Heart right ventricle (tissue), 16 donors: ENCODE data around the gene TSPAN33. TPM values are rescaled to one million over a fixed set of nuclear protein-coding genes. Genes with fewer than 3 reads are reported as not detected.

Experiments
- ATAC-seq, 8 donors: fragments of 200-7000 bp; cut with Tn5 transposase; one replicate each; pipeline ENCODE4 v1.9.1; 2020; ENCODE audit warnings: mild to moderate bottlenecking in 8 of 8, moderate library complexity in 8 of 8, moderate number of reproducible peaks in 1 of 8
- DNase-seq, 2 donors: peaks; one replicate each; pipeline ENCODE4 v3.0.0-alpha.2; 2020
- H3K27ac ChIP-seq, 10 donors: fragments of 200-600 bp; sonication (generic) in 2 of 10; one replicate each; pipeline versions ENCODE4 v1.5.0 to v1.8.0; 2020 to 2022; ENCODE audit warnings: mild to moderate bottlenecking in 3 of 10
- H3K27me3 ChIP-seq, 7 donors: fragments of 200-600 bp; one replicate each; pipeline ENCODE4 v1.8.0; 2021 to 2022; ENCODE audit warnings: mild to moderate bottlenecking in 2 of 7
- H3K36me3 ChIP-seq, 9 donors: fragments of 200-600 bp; sonication (generic) in 1 of 9; one replicate each; pipeline versions ENCODE4 v1.5.0 to v1.8.0; 2020 to 2022; ENCODE audit warnings: mild to moderate bottlenecking in 2 of 9
- H3K4me1 ChIP-seq, 9 donors: fragments of 200-600 bp; sonication (generic) in 1 of 9; one replicate each; pipeline versions ENCODE4 v1.5.0 to v1.8.0; 2020 to 2022; ENCODE audit warnings: mild to moderate bottlenecking in 4 of 9
- H3K4me3 ChIP-seq, 10 donors: fragments of 200-600 bp; sonication (generic) in 2 of 10; one replicate each; pipeline versions ENCODE4 v1.5.0 to v1.8.0; 2020 to 2022; ENCODE audit warnings: mild to moderate bottlenecking in 7 of 10, moderate library complexity in 2 of 10
- H3K9me3 ChIP-seq, 11 donors: fragments of 200-600 bp in 10 of 11; sonication (generic) in 2 of 11; one replicate each; pipeline versions ENCODE4 v1.5.0 to v1.8.0; 2013 to 2022; ENCODE audit warnings: mild to moderate bottlenecking in 2 of 11, control low read depth in 1 of 11, moderate library complexity in 1 of 11
- WGBS, 2 donors: extraction: QIAGEN DNeasy Blood & Tissue Kit; methylation state at CpG; one replicate each; pipeline ENCODE4 v1.1.7; 2013; ENCODE audit warnings: inconsistent platforms in 1 of 2; 5-methylcytosine and 5-hydroxymethylcytosine counted together
- intact Hi-C, 10 donors: fragments of 100-400 bp; cut with DNase I; formaldehyde crosslinking; loops; one replicate each; pipeline versions ENCODE4 v1.11.1 to v1.14.2; 2022
- polyA plus RNA-seq, 2 donors: library from polyadenylated mRNA; stranded (reverse); fragments of 200-250 nt; gene quantifications; one replicate each; pipeline ENCODE4 v1.2.3, GENCODE V29; 2013
- total RNA-seq, 10 donors: library from RNA; stranded (reverse); fragmentation: NEBNext Ultra II Directional in 3 of 10; extraction: Animal tissue kit (Norgen Biotek cat#: 25700) in 3 of 10; gene quantifications; one replicate each; pipeline versions ENCODE4 v1.2.1 to v1.2.4, GENCODE V29; 2021 to 2023
- TF ChIP-seq, protein P1 (sequence below), 9 donors: fragments of 200-600 bp; sonication (generic) in 2 of 9; IDR thresholded peaks; one replicate each; pipeline versions ENCODE4 v1.5.0 to v1.8.0; 2021 to 2022; ENCODE audit warnings: antibody characterized with exemption in 9 of 9, mild to moderate bottlenecking in 5 of 9, moderate library complexity in 1 of 9
- donor health status: Arrhythmogenic right ventricular cardiomyopathy.
- donor health status: ischemic (EF 13 %, LVEDD 7.1; RV severe dilation, severe dysfunction).
- donor health status: healthy with polysubstance abuse.
- donor health status: DM: no; HTN: yes; CAD: no.
- donor health status: DM: no; HTN: no; CAD: no.
- donor health status: ischemic (EF 25% LVEDD 6.9; RV normal size, moderate dysfunction).
- donor health status: ischemic (EF 25% LVEDD 5.7; RV mildly dilated, moderate dysfunction).
- donor health status: healthy.
- donor health status: DM: yes; HTN: yes; CAD: no.
- donor health status: Ischemic cardiomyopathy.
- donor health status: ischemic (EF 35%, LVEDD 5.7; RV mildly dilated, moderate dysfunction).
- donor health status: nonischemic (EF 11% LVEDD 7.7; RV severe dilation, severe dysfunction).
- donor health status: DM: yes; HTN: yes; CAD: no.
- donor health status: PGD.
- donor health status: ischemic (EF 29% LVEDD 5.4; RV normal size, mild dysfunction).
- donor health status: nonischemic (EF 23%, LVEDD 6.1; RV moderate dilation, normal function).

Gene TSPAN33
- total and polyA plus RNA-seq, 12 donors: 2.8 to 13.1 (median 8.6) TPM

DNA sequence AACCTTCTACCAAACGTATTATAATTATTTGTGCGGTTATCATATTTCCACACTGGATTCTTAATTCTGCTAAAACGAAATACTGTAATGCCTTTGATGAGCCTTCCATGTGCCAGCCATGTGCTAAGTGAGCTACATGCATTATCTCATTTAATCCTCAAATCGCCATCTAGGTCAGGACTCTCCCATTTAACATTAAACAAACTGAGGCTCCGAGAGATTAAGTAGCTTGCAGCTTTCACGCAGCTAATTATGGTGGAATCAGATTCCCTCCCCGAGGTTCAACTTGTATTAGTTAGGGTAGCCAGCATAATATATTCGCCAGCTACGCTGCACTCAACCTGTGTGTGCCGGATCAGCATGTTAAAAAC is 798 bp upstream of the TSPAN33 start:
- no peak for DNase-seq
- no peak for ATAC-seq
- peak overlapping the region in 5 of 10 donors; percentile 33 to 67 (median 62) for H3K4me3 ChIP-seq
- TF ChIP-seq, protein P1, sequence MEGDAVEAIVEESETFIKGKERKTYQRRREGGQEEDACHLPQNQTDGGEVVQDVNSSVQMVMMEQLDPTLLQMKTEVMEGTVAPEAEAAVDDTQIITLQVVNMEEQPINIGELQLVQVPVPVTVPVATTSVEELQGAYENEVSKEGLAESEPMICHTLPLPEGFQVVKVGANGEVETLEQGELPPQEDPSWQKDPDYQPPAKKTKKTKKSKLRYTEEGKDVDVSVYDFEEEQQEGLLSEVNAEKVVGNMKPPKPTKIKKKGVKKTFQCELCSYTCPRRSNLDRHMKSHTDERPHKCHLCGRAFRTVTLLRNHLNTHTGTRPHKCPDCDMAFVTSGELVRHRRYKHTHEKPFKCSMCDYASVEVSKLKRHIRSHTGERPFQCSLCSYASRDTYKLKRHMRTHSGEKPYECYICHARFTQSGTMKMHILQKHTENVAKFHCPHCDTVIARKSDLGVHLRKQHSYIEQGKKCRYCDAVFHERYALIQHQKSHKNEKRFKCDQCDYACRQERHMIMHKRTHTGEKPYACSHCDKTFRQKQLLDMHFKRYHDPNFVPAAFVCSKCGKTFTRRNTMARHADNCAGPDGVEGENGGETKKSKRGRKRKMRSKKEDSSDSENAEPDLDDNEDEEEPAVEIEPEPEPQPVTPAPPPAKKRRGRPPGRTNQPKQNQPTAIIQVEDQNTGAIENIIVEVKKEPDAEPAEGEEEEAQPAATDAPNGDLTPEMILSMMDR (IDR thresholded peaks at IDR 0.05): no peak
- intact Hi-C loops: no loop called here
- H3K27me3 ChIP-seq: peaks cover 0 to 48% (median 24%) of the 10 kb centered on the region in 7 donors
- H3K9me3 ChIP-seq: no peaks in the 10 kb centered on the region
- WGBS, 2 donors: 44 to 54% methylated on average over 10 of the region's 10 CpGs
- no peaks in the 10 kb centered on the region for H3K36me3 ChIP-seq
- H3K4me1 ChIP-seq: peaks cover 0 to 40% (median 12%) of the 10 kb centered on the region in 9 donors
- H3K27ac ChIP-seq: no peak overlapping the region

DNA sequence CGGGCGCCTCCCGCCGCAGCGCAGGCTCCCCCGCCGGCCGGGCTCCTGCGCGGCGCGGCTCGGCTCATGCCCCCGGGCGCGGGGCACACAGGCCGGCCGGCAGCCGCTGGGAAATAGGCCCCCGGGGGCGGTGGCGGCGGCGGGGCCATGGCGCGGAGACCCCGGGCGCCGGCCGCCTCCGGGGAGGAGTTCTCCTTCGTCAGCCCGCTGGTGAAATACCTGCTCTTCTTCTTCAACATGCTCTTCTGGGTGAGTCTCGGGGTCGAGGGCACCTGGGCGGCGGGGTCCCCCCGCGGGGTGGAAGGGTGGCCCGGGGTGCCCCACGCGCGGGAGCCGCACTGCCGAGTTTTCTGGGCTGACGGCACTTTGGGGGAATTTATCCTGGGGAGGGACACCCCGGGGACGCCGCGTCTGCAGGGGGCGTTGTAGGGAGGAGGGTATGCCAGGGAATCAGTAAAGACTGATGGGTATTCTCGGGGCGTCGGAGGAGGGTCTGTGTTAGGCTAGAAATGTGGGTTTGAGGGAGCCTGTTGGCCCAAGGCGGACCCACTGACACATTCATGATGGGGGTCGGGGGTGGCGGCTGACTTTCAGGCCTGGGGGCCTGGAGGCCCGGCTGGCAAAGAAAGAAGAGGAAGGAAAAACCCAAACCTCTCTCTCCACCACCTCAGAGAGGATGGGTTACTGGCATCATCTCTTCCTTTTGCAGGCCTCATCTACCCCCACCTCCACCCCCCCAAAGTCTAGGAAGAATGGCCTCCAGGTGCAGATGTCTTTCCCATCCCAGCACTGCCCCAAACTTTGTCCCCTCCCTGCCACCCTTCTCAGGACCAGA is 544 bp downstream of the TSPAN33 start:
- TF ChIP-seq, protein P1 (IDR thresholded peaks at IDR 0.05): peak in 4 of 9 donors; percentile 24 to 34 (median 32)
- peaks cover 0 to 48% (median 24%) of the 10 kb centered on the region in 7 donors for H3K27me3 ChIP-seq
- ATAC-seq (no peak), DNase-seq (no peak)
- no peaks in the 10 kb centered on the region for H3K9me3 ChIP-seq
- H3K4me1 ChIP-seq: peaks cover 0 to 52% (median 12%) of the 10 kb centered on the region in 9 donors
- no peaks in the 10 kb centered on the region for H3K36me3 ChIP-seq
- H3K4me3 ChIP-seq: peak overlapping the region; percentile 38 to 67 (median 60)
- 9 to 10% methylated on average over 53 to 58 of the region's 58 CpGs for WGBS, 2 donors
- H3K27ac ChIP-seq: peak overlapping the region in 1 of 10 donors; percentile 58
- intact Hi-C loops: no loop called here

DNA sequence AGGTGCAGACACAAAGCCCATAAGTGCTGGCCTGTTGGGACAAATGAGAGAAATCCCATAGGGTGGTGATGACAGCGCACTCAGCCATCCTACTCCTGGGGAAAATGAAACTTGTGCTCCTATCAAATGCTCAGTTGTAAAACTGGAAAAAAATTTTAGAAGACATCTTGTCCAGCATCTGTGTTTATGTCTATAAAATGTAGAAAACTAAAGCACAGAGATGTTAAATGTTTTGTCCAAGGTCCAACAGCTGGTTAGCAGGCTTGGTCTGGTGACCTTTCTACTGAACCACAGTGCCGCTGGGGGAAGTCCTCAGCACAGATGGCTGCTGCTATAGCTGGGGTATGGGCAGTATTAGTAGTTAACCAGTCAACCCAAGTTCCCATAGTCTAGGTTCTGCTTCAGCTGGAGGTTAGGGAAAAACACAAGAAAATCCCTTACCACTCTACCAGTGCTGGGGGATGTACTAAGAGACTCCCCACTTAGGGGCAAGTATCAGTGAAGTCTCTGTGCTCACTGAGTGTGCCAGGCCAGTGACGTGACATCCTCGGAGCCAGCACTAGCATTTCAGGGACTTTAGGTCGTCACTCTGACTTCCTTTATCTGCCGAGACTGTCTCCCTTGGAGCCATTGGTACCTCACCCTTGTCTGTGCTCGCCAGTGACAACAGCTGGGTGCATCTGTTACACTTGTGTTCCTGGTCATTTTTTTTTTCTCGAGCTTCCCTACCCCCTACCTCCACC is 1.9 kb downstream of the TSPAN33 start:
- Histone ChIP-seq H3K9me3 (no peaks in the 10 kb centered on the region), H3K36me3 (no peaks in the 10 kb centered on the region), H3K27ac (peak overlapping the region in 1 of 10 donors; percentile 37), H3K4me1 (peaks cover 0 to 58% (median 19%) of the 10 kb centered on the region in 9 donors), H3K27me3 (peaks cover 0 to 48% (median 24%) of the 10 kb centered on the region in 7 donors), H3K4me3 (no peak overlapping the region)
- intact Hi-C loops: no loop called here
- TF ChIP-seq, protein P1 (IDR thresholded peaks at IDR 0.05): no peak
- WGBS, 2 donors: 48 to 66% methylated on average over 8 of the region's 8 CpGs
- DNase-seq (no peak), ATAC-seq (peak in 7 of 8 donors; percentile 8 to 51 (median 31))

DNA sequence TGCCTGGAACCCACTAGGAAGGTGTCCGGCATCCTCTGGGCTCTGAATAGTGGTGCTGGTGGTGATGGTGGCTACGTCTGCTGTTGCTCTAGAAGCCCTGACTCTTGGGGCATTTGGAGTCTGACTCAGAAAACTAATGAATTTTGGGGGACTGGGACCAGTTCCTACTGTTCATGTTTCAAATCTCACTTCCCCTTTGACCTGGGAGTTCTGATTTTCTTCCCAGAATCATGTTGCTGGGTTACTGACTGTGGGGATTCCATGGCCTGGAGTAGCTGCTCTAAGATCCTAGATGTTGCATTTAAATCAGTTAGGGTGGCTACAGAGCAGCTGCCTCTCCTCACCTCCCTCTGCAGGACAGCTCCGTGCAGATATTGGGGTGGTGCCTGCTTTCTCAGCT is 3.2 kb downstream of the TSPAN33 start:
- Histone ChIP-seq H3K27me3 (peaks cover 0 to 38% (median 13%) of the 10 kb centered on the region in 7 donors), H3K4me1 (peaks cover 0 to 58% (median 19%) of the 10 kb centered on the region in 9 donors), H3K9me3 (no peaks in the 10 kb centered on the region), H3K36me3 (no peaks in the 10 kb centered on the region), H3K27ac (no peak overlapping the region), H3K4me3 (no peak overlapping the region)
- TF ChIP-seq, protein P1 (IDR thresholded peaks at IDR 0.05): no peak
- no peak for DNase-seq
- WGBS, 2 donors: 59 to 70% methylated on average over 3 of the region's 3 CpGs
- intact Hi-C loops: no loop called here
- peak in 1 of 8 donors; percentile 21 for ATAC-seq
